DOHH2 (cell line): ENCODE results near the gene FNDC7.

ENCODE experiments used
- H3F3A ChIP-seq: fragments of 200-600 bp; sonication (generic), shearing (Covaris generic); 2 replicates; pipeline ENCODE4 v1.6.0; 2016; ENCODE audit warnings: antibody characterized with exemption, mild to moderate bottlenecking; ENCODE audit not compliant: control insufficient read depth, insufficient read depth
- H3K27ac ChIP-seq: fragments of 200-600 bp; sonication (generic); 2 replicates; pipeline ENCODE4 v1.5.1; 2014; ENCODE audit warnings: low read depth, mild to moderate bottlenecking, low read length, moderate library complexity
- H3K27me3 ChIP-seq: fragments of 200-600 bp; sonication (generic); 2 replicates; pipeline ENCODE4 v1.6.1; 2014; ENCODE audit warnings: mild to moderate bottlenecking, low read length, mixed read lengths; ENCODE audit not compliant: control insufficient read depth
- H3K36me3 ChIP-seq: fragments of 200-600 bp; sonication (generic); 2 replicates; pipeline ENCODE4 v1.6.1; 2014; ENCODE audit warnings: mild to moderate bottlenecking, low read length, moderate library complexity, mixed read lengths; ENCODE audit not compliant: control insufficient read depth
- H3K4me1 ChIP-seq: fragments of 200-600 bp; sonication (generic); 2 replicates; pipeline ENCODE4 v1.6.1; 2014; ENCODE audit warnings: mild to moderate bottlenecking, low read length, mixed read lengths; ENCODE audit not compliant: control insufficient read depth
- H3K4me2 ChIP-seq: fragments of 200-600 bp; sonication (generic); 2 replicates; pipeline ENCODE4 v1.6.0; 2014; ENCODE audit warnings: mild to moderate bottlenecking, low read length, moderate library complexity
- H3K4me3 ChIP-seq: fragments of 200-600 bp; sonication (generic); 2 replicates; pipeline ENCODE4 v1.5.1; 2014; ENCODE audit warnings: mild to moderate bottlenecking, low read length, mixed read lengths
- H3K79me2 ChIP-seq: fragments of 200-600 bp; sonication (generic); 2 replicates; pipeline ENCODE4 v1.6.1; 2014; ENCODE audit warnings: mild to moderate bottlenecking, low read length, mixed read lengths; ENCODE audit not compliant: control insufficient read depth
- H3K9me2 ChIP-seq: fragments of 200-600 bp; sonication (generic); replicated peaks from 2 replicates; pipeline ENCODE4 v1.6.1; 2014; ENCODE audit warnings: mild to moderate bottlenecking, low read length, mixed read lengths; ENCODE audit not compliant: control insufficient read depth
- H3K9me3 ChIP-seq: fragments of 200-600 bp; sonication (generic); 2 replicates; pipeline ENCODE4 v1.6.1; 2014; ENCODE audit warnings: antibody characterized with exemption, low read length, mixed read lengths; ENCODE audit not compliant: control insufficient read depth, insufficient read depth
- H4K20me1 ChIP-seq: fragments of 200-600 bp; sonication (generic); 2 replicates; pipeline ENCODE4 v1.6.0; 2014; ENCODE audit warnings: low read depth, mild to moderate bottlenecking, antibody characterized with exemption, low read length, moderate library complexity; ENCODE audit not compliant: control insufficient read depth, insufficient read depth
- EZH2phosphoT487 ChIP-seq: fragments of 200-600 bp; sonication (generic); IDR thresholded peaks from 2 replicates; pipeline ENCODE4 v1.6.1; 2017; ENCODE audit warnings: borderline replicate concordance, mild to moderate bottlenecking, antibody characterized with exemption, low read length, moderate library complexity, mixed read lengths
- TF ChIP-seq, protein P1 (sequence below): fragments of 200-600 bp; sonication (generic); IDR thresholded peaks from one replicate; pipeline ENCODE4 v1.5.1; 2014; ENCODE audit warnings: antibody characterized with exemption, mild to moderate bottlenecking, low read depth, low read length; ENCODE audit not compliant: poor library complexity, severe bottlenecking

The FNDC7 gene

DNA sequence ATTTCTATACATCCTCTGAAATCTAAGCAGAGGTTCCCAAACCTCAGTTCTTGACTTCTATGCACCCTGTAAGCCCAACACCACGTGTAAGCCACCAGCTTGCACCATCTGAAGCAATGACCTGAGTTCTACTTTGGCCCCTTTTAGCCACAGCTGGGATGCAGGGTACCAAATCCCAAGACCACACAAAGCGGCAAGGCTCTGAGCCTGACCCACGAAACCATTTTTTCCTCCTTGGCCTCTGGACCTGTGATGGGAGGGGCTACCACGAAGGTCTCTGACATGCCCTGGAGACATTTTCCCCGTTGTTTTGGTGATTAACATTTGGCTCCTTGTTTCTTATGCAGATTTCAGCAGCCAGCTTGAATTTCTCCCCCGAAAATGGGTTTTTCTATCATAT, 72.6 kb downstream of the FNDC7 start:
- Histone ChIP-seq H3K36me3 (peaks cover 54% of the 10 kb centered on the region), H3K27me3 (no peaks in the 10 kb centered on the region), H3K79me2 (no peaks in the 10 kb centered on the region), H3K9me3 (peaks cover 21% of the 10 kb centered on the region), H3F3A (no peaks in the 10 kb centered on the region), H3K4me2 (no peak overlapping the region), H3K4me1 (no peaks in the 10 kb centered on the region), H3K4me3 (no peak overlapping the region), H4K20me1 (no peaks in the 10 kb centered on the region), H3K27ac (no peak overlapping the region), H3K9me2 (no peaks in the 10 kb centered on the region)
- TF ChIP-seq, protein P1, sequence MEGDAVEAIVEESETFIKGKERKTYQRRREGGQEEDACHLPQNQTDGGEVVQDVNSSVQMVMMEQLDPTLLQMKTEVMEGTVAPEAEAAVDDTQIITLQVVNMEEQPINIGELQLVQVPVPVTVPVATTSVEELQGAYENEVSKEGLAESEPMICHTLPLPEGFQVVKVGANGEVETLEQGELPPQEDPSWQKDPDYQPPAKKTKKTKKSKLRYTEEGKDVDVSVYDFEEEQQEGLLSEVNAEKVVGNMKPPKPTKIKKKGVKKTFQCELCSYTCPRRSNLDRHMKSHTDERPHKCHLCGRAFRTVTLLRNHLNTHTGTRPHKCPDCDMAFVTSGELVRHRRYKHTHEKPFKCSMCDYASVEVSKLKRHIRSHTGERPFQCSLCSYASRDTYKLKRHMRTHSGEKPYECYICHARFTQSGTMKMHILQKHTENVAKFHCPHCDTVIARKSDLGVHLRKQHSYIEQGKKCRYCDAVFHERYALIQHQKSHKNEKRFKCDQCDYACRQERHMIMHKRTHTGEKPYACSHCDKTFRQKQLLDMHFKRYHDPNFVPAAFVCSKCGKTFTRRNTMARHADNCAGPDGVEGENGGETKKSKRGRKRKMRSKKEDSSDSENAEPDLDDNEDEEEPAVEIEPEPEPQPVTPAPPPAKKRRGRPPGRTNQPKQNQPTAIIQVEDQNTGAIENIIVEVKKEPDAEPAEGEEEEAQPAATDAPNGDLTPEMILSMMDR = no peak
- TF ChIP-seq EZH2phosphoT487 = no peak

DNA sequence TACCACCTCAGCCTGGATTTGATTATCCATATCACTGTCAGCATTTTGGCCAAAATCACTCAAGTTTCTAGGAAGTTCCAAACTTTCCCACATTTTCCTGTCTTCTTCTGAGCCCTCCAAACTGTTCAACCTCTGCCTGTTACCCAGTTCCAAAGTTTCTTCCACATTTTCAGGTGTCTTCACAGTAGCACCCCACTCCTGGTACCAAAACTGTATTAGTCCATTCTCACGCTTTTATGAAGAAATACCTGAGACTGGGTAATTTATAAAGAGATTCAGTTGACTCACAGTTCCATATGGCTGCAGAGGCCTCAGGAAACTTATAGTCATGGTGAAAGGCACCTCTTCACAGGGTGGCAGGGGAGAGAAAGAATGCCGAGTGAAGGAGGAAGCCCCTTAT, 73.2 kb downstream of the FNDC7 start:
- no peak overlapping the region for H3K27ac ChIP-seq
- H3K27me3 ChIP-seq = no peaks in the 10 kb centered on the region
- no peaks in the 10 kb centered on the region for H3K9me2 ChIP-seq
- H3K4me1 ChIP-seq = no peaks in the 10 kb centered on the region
- H3K4me2 ChIP-seq = no peak overlapping the region
- H3K4me3 ChIP-seq = no peak overlapping the region
- no peaks in the 10 kb centered on the region for H4K20me1 ChIP-seq
- H3K79me2 ChIP-seq = no peaks in the 10 kb centered on the region
- peaks cover 21% of the 10 kb centered on the region for H3K9me3 ChIP-seq
- peaks cover 53% of the 10 kb centered on the region for H3K36me3 ChIP-seq
- H3F3A ChIP-seq = no peaks in the 10 kb centered on the region
- TF ChIP-seq, protein P1 = no peak
- TF ChIP-seq EZH2phosphoT487 = no peak

DNA sequence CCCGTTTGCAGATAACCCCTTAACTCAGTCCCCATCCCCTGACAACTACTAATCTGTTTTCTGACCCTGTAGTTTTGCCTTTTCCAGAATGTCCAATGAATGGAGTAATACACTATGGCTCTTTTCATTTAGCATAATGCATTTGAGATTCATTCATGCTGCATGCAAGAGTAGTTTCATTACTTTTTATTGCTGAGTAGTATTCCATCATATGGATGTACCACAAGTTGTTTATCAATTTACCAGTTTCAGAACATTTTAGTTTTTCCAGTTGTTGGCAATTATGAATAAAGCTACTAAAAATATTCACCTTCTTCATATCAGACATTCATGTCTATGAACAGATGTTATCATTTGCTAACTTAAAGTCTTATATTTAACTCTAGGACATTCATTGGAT, 79.1 kb downstream of the FNDC7 start:
- Histone ChIP-seq H3K4me3 (no peak overlapping the region), H3F3A (no peaks in the 10 kb centered on the region), H3K9me2 (no peaks in the 10 kb centered on the region), H3K79me2 (no peaks in the 10 kb centered on the region), H4K20me1 (no peaks in the 10 kb centered on the region), H3K4me1 (no peaks in the 10 kb centered on the region), H3K36me3 (peaks cover 28% of the 10 kb centered on the region), H3K9me3 (no peaks in the 10 kb centered on the region; the same call in 1 of the 2 replicates), H3K27me3 (no peaks in the 10 kb centered on the region), H3K27ac (no peak overlapping the region), H3K4me2 (no peak overlapping the region)
- TF ChIP-seq, protein P1 = no peak
- TF ChIP-seq EZH2phosphoT487 = no peak
